Measurements from ENCODE around the gene OGDH. TPM values are rescaled to one million over a fixed set of nuclear protein-coding genes. Genes with fewer than 3 reads are reported as not detected.
"Not testable (repeated sequence)": the region's sequence is repeated elsewhere in the genome, so short reads cannot be mapped to it uniquely, and the experiment has no call there.

OGDH gene
- total and polyA plus RNA-seq, 8 donors, result 46.6 to 184 (median 56.1) TPM

DNA sequence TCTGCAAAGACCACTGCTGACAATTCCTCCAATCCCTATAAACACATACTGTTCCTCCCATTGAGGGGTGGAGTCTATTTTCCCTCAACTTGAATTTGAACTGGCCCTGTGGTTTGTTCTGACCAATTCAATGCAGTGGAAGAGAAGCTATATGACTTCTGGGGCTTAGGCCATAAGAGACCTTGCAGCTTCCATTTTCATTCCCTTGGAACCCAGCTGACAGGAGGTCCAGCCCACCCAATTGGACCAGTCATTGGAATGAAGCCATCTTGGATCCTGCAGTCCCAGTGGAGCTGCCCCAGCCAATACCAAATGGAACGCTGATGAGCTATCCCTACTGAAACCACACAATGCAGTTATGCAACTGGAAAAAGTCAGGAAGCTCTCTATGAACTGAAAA is 15.5 kb upstream of the OGDH start:
- TF ChIP-seq, protein P1, sequence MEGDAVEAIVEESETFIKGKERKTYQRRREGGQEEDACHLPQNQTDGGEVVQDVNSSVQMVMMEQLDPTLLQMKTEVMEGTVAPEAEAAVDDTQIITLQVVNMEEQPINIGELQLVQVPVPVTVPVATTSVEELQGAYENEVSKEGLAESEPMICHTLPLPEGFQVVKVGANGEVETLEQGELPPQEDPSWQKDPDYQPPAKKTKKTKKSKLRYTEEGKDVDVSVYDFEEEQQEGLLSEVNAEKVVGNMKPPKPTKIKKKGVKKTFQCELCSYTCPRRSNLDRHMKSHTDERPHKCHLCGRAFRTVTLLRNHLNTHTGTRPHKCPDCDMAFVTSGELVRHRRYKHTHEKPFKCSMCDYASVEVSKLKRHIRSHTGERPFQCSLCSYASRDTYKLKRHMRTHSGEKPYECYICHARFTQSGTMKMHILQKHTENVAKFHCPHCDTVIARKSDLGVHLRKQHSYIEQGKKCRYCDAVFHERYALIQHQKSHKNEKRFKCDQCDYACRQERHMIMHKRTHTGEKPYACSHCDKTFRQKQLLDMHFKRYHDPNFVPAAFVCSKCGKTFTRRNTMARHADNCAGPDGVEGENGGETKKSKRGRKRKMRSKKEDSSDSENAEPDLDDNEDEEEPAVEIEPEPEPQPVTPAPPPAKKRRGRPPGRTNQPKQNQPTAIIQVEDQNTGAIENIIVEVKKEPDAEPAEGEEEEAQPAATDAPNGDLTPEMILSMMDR (IDR thresholded peaks at IDR 0.05), result no peak
- H3K27ac ChIP-seq, result no peak overlapping the region
- DNase-seq, result no peak
- no peak for ATAC-seq
- no peak overlapping the region for H3K4me3 ChIP-seq
- intact Hi-C loops (cut with DNase I), result no loop called here
- no peaks in the 10 kb centered on the region for H3K27me3 ChIP-seq
- peaks cover 0 to 4% of the 10 kb centered on the region in 2 donors for H3K4me1 ChIP-seq
- H3K9me3 ChIP-seq, result no peaks in the 10 kb centered on the region
- H3K36me3 ChIP-seq, result no peaks in the 10 kb centered on the region

DNA sequence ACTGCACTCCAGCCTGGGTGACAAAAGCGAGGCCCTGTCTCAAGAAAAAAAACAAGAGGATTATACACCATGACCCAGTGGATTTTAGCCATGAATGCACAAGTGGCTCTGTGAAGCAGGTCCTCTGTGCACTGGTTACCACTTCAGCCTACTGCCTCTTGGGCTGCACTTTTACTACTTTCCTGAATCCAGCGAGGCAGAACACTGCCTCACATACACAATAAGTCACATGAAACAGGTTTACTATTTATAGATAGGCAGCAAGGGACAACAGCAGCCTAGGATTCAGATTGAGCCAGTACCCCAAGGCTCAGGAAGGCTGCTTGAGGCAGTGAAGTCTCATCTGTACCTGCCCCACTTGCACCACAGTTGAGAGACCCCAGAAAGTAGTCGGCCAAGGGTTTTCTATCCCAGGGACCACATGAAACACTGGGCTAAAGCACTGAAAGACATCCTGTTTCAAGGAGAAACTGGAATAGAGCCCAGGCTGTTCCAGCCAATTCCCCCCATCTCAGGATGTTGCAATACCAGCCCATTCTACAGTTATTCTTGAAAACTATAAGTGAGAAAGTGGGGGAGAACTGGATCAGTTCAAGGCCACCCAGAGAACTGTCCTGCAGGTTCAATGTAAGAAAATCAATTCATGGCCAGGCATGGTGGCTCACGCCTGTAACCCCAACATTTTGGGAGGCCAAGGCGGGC is 10.3 kb upstream of the OGDH start:
- Histone ChIP-seq H3K36me3 (no peaks in the 10 kb centered on the region), H3K27ac (no peak overlapping the region), H3K4me1 (peaks cover 0 to 3% of the 10 kb centered on the region in 2 donors), H3K4me3 (no peak overlapping the region), H3K9me3 (no peaks in the 10 kb centered on the region), H3K27me3 (no peaks in the 10 kb centered on the region)
- intact Hi-C loops (cut with DNase I), result no loop called here
- no peak for DNase-seq
- peak; percentile 91 for ATAC-seq
- TF ChIP-seq, protein P1 (IDR thresholded peaks at IDR 0.05), result no peak

DNA sequence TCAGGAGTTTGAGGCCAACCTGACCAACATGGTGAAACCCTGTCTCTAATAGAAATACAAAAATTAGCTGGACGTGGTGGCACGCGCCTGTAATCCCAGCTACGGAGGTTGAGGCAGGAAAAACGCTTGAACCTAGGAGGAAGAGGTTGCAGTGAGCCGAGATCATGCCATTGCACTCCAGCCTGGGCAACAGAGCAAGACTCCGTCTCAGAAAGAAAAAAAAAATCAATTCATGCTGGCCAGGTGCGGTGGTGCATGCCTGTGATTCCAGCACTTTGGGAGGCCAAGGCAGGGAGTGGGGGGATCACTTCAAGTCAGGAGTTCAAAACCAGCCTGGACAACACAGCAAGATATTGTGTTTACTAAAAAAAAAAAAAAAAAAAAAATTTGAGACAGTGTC is 9.2 kb upstream of the OGDH start:
- H3K4me3 ChIP-seq; ATAC-seq; H3K9me3 ChIP-seq; H3K27me3 ChIP-seq; DNase-seq; H3K36me3 ChIP-seq; H3K27ac ChIP-seq; H3K4me1 ChIP-seq; intact Hi-C loops (cut with DNase I): not testable (repeated sequence)

DNA sequence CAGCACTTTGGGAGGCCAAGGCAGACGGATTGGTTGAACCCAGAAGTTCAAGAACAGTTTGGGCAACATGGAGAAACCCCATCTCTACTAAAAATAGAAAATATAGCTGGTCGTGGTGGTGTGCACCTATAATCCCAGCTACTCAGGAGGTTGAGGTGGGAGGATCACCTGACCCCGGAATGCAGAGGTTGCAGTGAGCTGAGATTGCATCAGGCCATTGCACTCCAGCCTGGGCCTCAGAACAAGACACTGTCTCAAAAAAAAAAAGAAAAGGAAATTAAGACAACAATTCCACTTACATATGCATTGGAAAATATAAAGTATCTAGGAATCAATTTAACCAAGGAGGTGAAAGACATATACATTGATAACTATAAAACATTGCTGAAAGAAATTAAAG is 7.2 kb upstream of the OGDH start:
- TF ChIP-seq, protein P1 (IDR thresholded peaks at IDR 0.05), result no peak
- peaks cover 0 to 3% of the 10 kb centered on the region in 2 donors for H3K4me1 ChIP-seq
- ATAC-seq (no peak), DNase-seq (no peak)
- intact Hi-C loops (cut with DNase I), result no loop called here
- no peaks in the 10 kb centered on the region for H3K9me3 ChIP-seq
- H3K4me3 ChIP-seq, result no peak overlapping the region
- H3K27ac ChIP-seq, result no peak overlapping the region
- no peaks in the 10 kb centered on the region for H3K27me3 ChIP-seq
- H3K36me3 ChIP-seq, result no peaks in the 10 kb centered on the region

DNA sequence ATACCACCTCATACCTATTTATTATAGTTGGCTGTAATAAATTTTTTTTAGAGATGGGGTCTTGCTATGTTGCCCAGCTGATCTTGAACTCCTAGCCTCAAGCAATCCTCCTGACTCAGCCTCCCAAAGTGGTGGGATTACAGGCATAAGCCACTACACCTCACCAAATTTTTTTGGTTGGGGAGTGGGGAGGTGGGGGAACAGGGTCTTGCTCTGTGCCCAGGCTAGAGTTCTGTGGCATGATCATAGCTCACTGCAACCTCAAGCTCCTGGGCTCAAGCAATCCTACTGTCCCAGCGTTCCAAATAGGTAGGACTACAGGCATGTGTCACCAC is 3.9 kb upstream of the OGDH start:
- Histone ChIP-seq H3K27me3 (no peaks in the 10 kb centered on the region), H3K27ac (no peak overlapping the region), H3K9me3 (no peaks in the 10 kb centered on the region), H3K36me3 (no peaks in the 10 kb centered on the region), H3K4me3 (no peak overlapping the region), H3K4me1 (peaks cover 9 to 21% of the 10 kb centered on the region in 2 donors)
- ATAC-seq (no peak), DNase-seq (no peak)
- TF ChIP-seq, protein P1 (IDR thresholded peaks at IDR 0.05), result no peak
- intact Hi-C loops (cut with DNase I), result no loop called here

DNA sequence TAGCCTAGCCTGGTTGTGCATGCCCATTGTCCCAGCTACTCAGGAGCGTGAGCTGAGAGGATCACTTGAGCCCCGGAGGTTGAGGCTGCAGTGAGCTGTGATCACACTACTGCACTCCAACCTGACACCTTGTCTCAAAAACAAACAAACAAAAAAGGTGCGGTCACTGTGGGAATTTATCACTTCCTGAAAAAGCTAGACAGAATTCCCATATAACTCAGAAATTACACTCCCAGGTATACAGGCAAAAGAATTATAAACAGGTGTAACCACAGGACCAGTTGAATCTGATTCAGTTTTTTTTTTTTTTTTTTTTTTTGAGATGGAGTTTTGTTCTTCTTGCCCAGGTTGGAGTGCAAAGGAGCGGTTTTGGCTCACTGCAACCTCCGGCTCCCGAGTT is 3.2 kb upstream of the OGDH start:
- H3K4me3 ChIP-seq, result no peak overlapping the region
- peaks cover 9 to 27% of the 10 kb centered on the region in 2 donors for H3K4me1 ChIP-seq
- ATAC-seq, result no peak
- no peaks in the 10 kb centered on the region for H3K9me3 ChIP-seq
- no peak overlapping the region for H3K27ac ChIP-seq
- no peaks in the 10 kb centered on the region for H3K36me3 ChIP-seq
- no peaks in the 10 kb centered on the region for H3K27me3 ChIP-seq
- no peak for DNase-seq
- intact Hi-C loops (cut with DNase I), result no loop called here
- TF ChIP-seq, protein P1 (IDR thresholded peaks at IDR 0.05), result no peak
